Measurements from ENCODE around the gene CCDC7.

- no peak for TF ChIP-seq CTCF (IDR thresholded peaks at IDR 0.05; ENCODE audit: borderline replicate concordance, extremely low read depth, low read length, poor library complexity, severe bottlenecking)
- TF ChIP-seq EZH2 (IDR thresholded peaks at IDR 0.05; ENCODE audit: borderline replicate concordance, low read depth, low read length, severe bottlenecking) = no peak
These were observed 172.5 kb downstream of the CCDC7 start for GRCh38 chr10:32618482-32618881.
